Naive B cell (primary cell): Measurements from ENCODE around the gene ATE1. TPM values are rescaled to one million over a fixed set of nuclear protein-coding genes. Genes with fewer than 3 reads are reported as not detected.
"Not testable (repeated sequence)": the region's sequence is repeated elsewhere in the genome, so short reads cannot be mapped to it uniquely, and the experiment has no call there.

ENCODE experiments used
- ATAC-seq, 2 donors: fragments of 150-1000 bp; cut with Tn5 transposase; 2 replicates each; pipeline ENCODE4 v1.10.0; 2021; ENCODE audit warnings: low read depth in 2 of 2, mild to moderate bottlenecking in 2 of 2, moderate library complexity in 2 of 2
- DNase-seq: peaks from one replicate; pipeline ENCODE4 v3.0.0; 2022
- H3K27ac Mint-ChIP-seq, 6 donors: one replicate each; pipeline ENCODE4 v1.8.0; 2020 to 2022; ENCODE audit warnings: mild to moderate bottlenecking in 6 of 6, mixed read lengths in 6 of 6, moderate library complexity in 5 of 6, inconsistent platforms in 2 of 6
- H3K27me3 Mint-ChIP-seq, 3 donors: one replicate each; pipeline ENCODE4 v1.8.0; 2021 to 2022; ENCODE audit warnings: mixed read lengths in 3 of 3, mild to moderate bottlenecking in 1 of 3
- H3K36me3 Mint-ChIP-seq, 2 donors: one replicate each; pipeline ENCODE4 v1.8.0; 2020 to 2022; ENCODE audit warnings: mixed read lengths in 2 of 2, inconsistent platforms in 1 of 2, mild to moderate bottlenecking in 1 of 2
- H3K4me1 Mint-ChIP-seq, 3 donors: one replicate each; pipeline ENCODE4 v1.8.0; 2020 to 2022; ENCODE audit warnings: mixed read lengths in 3 of 3, inconsistent platforms in 1 of 3, mild to moderate bottlenecking in 1 of 3, moderate library complexity in 1 of 3
- H3K4me3 Mint-ChIP-seq, 8 donors: one replicate each; pipeline ENCODE4 v1.8.0; 2020 to 2022; ENCODE audit warnings: mild to moderate bottlenecking in 8 of 8, mixed read lengths in 8 of 8, moderate library complexity in 8 of 8, inconsistent platforms in 2 of 8
- H3K9me3 Mint-ChIP-seq, 7 donors: one replicate each; pipeline ENCODE4 v1.8.0; 2020 to 2022; ENCODE audit warnings: mixed read lengths in 7 of 7, mild to moderate bottlenecking in 5 of 7, inconsistent platforms in 2 of 7, moderate library complexity in 1 of 7
- polyA plus RNA-seq, 6 donors: library from polyadenylated mRNA; unstranded; fragments of 300-500 nt; fragmentation: Illumina TruSeq; gene quantifications; one replicate each; pipeline ENCODE4 v1.2.3, GENCODE V29; 2021; ENCODE audit warnings: low read depth in 6 of 6

The ATE1 gene
- polyA plus RNA-seq, 6 donors from 2014 or later: 26.2 to 31.3 (median 30.8) TPM

GRCh38 chr10:121949049-121949448 is 21.2 kb upstream of the ATE1 start:
- Mint-ChIP-seq H3K4me1 (peaks cover 0 to 5% (median 0%) of the 10 kb centered on the region in 3 donors), H3K27me3 (no peaks in the 10 kb centered on the region), H3K36me3 (peaks cover 0 to 7% of the 10 kb centered on the region in 2 donors), H3K27ac (no peak overlapping the region), H3K9me3 (peaks cover 0 to 4% (median 0%) of the 10 kb centered on the region in 7 donors), H3K4me3 (no peak overlapping the region)
- no peak for ATAC-seq
- no peak for DNase-seq

GRCh38 chr10:121947343-121948330 is 19.8 kb upstream of the ATE1 start:
- H3K9me3 Mint-ChIP-seq: peaks cover 0 to 4% (median 0%) of the 10 kb centered on the region in 7 donors
- H3K4me1 Mint-ChIP-seq: peaks cover 0 to 5% (median 0%) of the 10 kb centered on the region in 3 donors
- H3K36me3 Mint-ChIP-seq: no peaks in the 10 kb centered on the region
- no peak overlapping the region for H3K4me3 Mint-ChIP-seq
- ATAC-seq: no peak
- H3K27ac Mint-ChIP-seq: peak overlapping the region in 2 of 6 donors; percentile 69 to 72
- no peaks in the 10 kb centered on the region for H3K27me3 Mint-ChIP-seq
- DNase-seq: no peak

- Mint-ChIP-seq H3K4me1 (no peaks in the 10 kb centered on the region), H3K36me3 (no peaks in the 10 kb centered on the region), H3K27ac (peak overlapping the region in 2 of 6 donors; percentile 1 to 19), H3K4me3 (no peak overlapping the region), H3K27me3 (peaks cover 0 to 5% (median 0%) of the 10 kb centered on the region in 3 donors), H3K9me3 (no peaks in the 10 kb centered on the region)
- ATAC-seq: no peak
- no peak for DNase-seq
Observed at GRCh38 chr10:121942749-121943416, 15.1 kb upstream of the ATE1 start.

GRCh38 chr10:121941532-121941931 is 13.7 kb upstream of the ATE1 start:
- no peaks in the 10 kb centered on the region for H3K9me3 Mint-ChIP-seq
- no peak for ATAC-seq
- H3K27me3 Mint-ChIP-seq: peaks cover 0 to 10% (median 0%) of the 10 kb centered on the region in 3 donors
- H3K4me1 Mint-ChIP-seq: no peaks in the 10 kb centered on the region
- no peak overlapping the region for H3K27ac Mint-ChIP-seq
- no peak overlapping the region for H3K4me3 Mint-ChIP-seq
- no peaks in the 10 kb centered on the region for H3K36me3 Mint-ChIP-seq
- no peak for DNase-seq

GRCh38 chr10:121936295-121936694 is 8.5 kb upstream of the ATE1 start:
- Mint-ChIP-seq H3K27me3 (peaks cover 0 to 10% (median 0%) of the 10 kb centered on the region in 3 donors), H3K27ac (peak overlapping the region in 1 of 6 donors; percentile 37)
- no peak for ATAC-seq

GRCh38 chr10:121935702-121936101 is 7.9 kb upstream of the ATE1 start:
- Mint-ChIP-seq H3K36me3 (no peaks in the 10 kb centered on the region), H3K4me3 (no peak overlapping the region), H3K27ac (peak overlapping the region in 1 of 6 donors; percentile 37)

More at GRCh38 chr10:121936295-121936694, 8.5 kb upstream of the ATE1 start:
- DNase-seq: no peak
- H3K4me1 Mint-ChIP-seq: peaks cover 0 to 4% (median 0%) of the 10 kb centered on the region in 3 donors
- H3K9me3 Mint-ChIP-seq: no peaks in the 10 kb centered on the region
- no peak overlapping the region for H3K4me3 Mint-ChIP-seq
- H3K36me3 Mint-ChIP-seq: no peaks in the 10 kb centered on the region

GRCh38 chr10:121930268-121931085 is 2.6 kb upstream of the ATE1 start:
- H3K9me3 Mint-ChIP-seq, ATAC-seq, H3K27me3 Mint-ChIP-seq, DNase-seq, H3K36me3 Mint-ChIP-seq: not testable (repeated sequence)
- peaks cover 16 to 25% (median 24%) of the 10 kb centered on the region in 3 donors for H3K4me1 Mint-ChIP-seq
- H3K4me3 Mint-ChIP-seq: peak overlapping the region in 5 of 8 donors; percentile 45 to 96 (median 91)
- H3K27ac Mint-ChIP-seq: peak overlapping the region in 1 of 6 donors; percentile 95

More at GRCh38 chr10:121935702-121936101, 7.9 kb upstream of the ATE1 start:
- Mint-ChIP-seq H3K9me3 (no peaks in the 10 kb centered on the region), H3K27me3 (peaks cover 0 to 10% (median 0%) of the 10 kb centered on the region in 3 donors), H3K4me1 (peaks cover 0 to 4% (median 0%) of the 10 kb centered on the region in 3 donors)
- DNase-seq (no peak), ATAC-seq (no peak)

- Mint-ChIP-seq H3K4me3 (peak overlapping the region in 6 of 8 donors; percentile 44 to 96 (median 79)), H3K27ac (peak overlapping the region in 4 of 6 donors; percentile 61 to 95 (median 86)), H3K4me1 (peaks cover 19 to 31% (median 24%) of the 10 kb centered on the region in 3 donors)
- not testable (repeated sequence) for H3K9me3 Mint-ChIP-seq, ATAC-seq, H3K36me3 Mint-ChIP-seq, DNase-seq, H3K27me3 Mint-ChIP-seq
Observed at GRCh38 chr10:121929585-121930267, 1.9 kb upstream of the ATE1 start.

- H3K36me3 Mint-ChIP-seq: no peaks in the 10 kb centered on the region
- H3K9me3 Mint-ChIP-seq: no peaks in the 10 kb centered on the region
- peak overlapping the region; percentile 91 to 97 (median 93) for H3K4me3 Mint-ChIP-seq
- no peak for DNase-seq
- H3K4me1 Mint-ChIP-seq: peaks cover 19 to 31% (median 24%) of the 10 kb centered on the region in 3 donors
- H3K27me3 Mint-ChIP-seq: no peaks in the 10 kb centered on the region
- ATAC-seq: no peak
- H3K27ac Mint-ChIP-seq: peak overlapping the region; percentile 74 to 99 (median 92)
Observed at GRCh38 chr10:121928528-121928884, 675 bp upstream of the ATE1 start.

GRCh38 chr10:121927318-121927840 is 452 bp downstream of the ATE1 start:
- Mint-ChIP-seq H3K4me3 (peak overlapping the region; percentile 91 to 97 (median 94)), H3K36me3 (peaks cover 0 to 5% of the 10 kb centered on the region in 2 donors), H3K27ac (peak overlapping the region; percentile 86 to 95 (median 94)), H3K4me1 (peaks cover 18 to 31% (median 31%) of the 10 kb centered on the region in 3 donors), H3K27me3 (no peaks in the 10 kb centered on the region), H3K9me3 (no peaks in the 10 kb centered on the region)
- ATAC-seq (peak; percentile 18 to 20), DNase-seq (peak; percentile 12)

- Mint-ChIP-seq H3K36me3 (peaks cover 0 to 8% of the 10 kb centered on the region in 2 donors), H3K9me3 (no peaks in the 10 kb centered on the region), H3K27ac (peak overlapping the region; percentile 86 to 95 (median 94)), H3K4me1 (peaks cover 19 to 32% (median 31%) of the 10 kb centered on the region in 3 donors), H3K27me3 (no peaks in the 10 kb centered on the region), H3K4me3 (peak overlapping the region; percentile 91 to 97 (median 94))
- ATAC-seq (no peak), DNase-seq (no peak)
Observed at GRCh38 chr10:121926671-121927317, 1.0 kb downstream of the ATE1 start.

- DNase-seq: no peak
- Mint-ChIP-seq H3K4me3 (peak overlapping the region in 7 of 8 donors; percentile 5 to 94 (median 34)), H3K9me3 (no peaks in the 10 kb centered on the region), H3K27ac (no peak overlapping the region), H3K4me1 (peaks cover 19 to 32% (median 31%) of the 10 kb centered on the region in 3 donors), H3K36me3 (peaks cover 0 to 8% of the 10 kb centered on the region in 2 donors), H3K27me3 (no peaks in the 10 kb centered on the region)
- ATAC-seq: no peak
Observed at GRCh38 chr10:121926157-121926556, 1.7 kb downstream of the ATE1 start.
